ENCODE data around the gene STPG3.

Gene STPG3

DNA sequence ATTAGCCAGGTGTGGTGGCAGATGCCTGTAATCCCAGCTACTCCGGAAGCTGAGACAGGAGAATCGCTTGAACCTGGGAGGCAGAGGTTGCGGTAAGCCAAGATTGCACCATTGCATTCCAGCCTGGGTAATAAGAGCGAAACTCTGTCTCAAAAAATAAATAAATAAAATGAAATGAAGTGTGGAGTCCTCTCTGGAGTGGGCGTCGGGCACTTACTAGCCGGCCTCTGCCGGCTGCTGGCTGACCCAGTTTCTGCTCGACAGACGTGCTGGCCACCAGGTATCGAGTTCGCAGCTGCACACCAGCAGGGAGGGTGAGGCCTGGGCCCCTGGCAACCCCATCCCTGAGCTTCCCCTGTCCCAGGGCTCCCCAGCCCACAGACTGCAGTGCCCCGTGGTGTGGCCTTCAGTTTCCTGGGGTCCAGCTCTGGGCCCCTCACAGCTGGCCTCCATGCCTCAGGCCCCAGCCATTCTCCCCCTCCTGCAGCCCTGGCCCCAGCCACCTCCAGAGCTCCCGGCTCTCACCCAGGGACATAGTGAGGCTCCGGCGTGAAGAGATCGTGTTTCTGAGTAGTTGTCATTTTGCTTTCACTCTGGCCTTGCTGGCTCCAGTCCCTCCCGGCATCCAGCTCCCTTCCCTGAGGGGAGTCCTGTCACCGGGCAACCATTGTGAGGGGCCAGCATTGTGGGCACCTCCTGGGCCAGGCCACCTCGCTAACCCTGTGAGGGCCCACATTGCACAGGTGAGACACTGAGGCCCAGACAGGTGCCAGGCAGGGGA lies 3.8 kb upstream of the STPG3 start:
- DNase-seq (ENCODE audit: low read depth), result no peak
- TF ChIP-seq, protein P1, sequence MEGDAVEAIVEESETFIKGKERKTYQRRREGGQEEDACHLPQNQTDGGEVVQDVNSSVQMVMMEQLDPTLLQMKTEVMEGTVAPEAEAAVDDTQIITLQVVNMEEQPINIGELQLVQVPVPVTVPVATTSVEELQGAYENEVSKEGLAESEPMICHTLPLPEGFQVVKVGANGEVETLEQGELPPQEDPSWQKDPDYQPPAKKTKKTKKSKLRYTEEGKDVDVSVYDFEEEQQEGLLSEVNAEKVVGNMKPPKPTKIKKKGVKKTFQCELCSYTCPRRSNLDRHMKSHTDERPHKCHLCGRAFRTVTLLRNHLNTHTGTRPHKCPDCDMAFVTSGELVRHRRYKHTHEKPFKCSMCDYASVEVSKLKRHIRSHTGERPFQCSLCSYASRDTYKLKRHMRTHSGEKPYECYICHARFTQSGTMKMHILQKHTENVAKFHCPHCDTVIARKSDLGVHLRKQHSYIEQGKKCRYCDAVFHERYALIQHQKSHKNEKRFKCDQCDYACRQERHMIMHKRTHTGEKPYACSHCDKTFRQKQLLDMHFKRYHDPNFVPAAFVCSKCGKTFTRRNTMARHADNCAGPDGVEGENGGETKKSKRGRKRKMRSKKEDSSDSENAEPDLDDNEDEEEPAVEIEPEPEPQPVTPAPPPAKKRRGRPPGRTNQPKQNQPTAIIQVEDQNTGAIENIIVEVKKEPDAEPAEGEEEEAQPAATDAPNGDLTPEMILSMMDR (conservative IDR thresholded peaks at IDR 0.05; ENCODE audit: low read depth, low read length), result no peak
- no peak overlapping the region for H3K4me3 ChIP-seq (ENCODE audit: low read length)

DNA sequence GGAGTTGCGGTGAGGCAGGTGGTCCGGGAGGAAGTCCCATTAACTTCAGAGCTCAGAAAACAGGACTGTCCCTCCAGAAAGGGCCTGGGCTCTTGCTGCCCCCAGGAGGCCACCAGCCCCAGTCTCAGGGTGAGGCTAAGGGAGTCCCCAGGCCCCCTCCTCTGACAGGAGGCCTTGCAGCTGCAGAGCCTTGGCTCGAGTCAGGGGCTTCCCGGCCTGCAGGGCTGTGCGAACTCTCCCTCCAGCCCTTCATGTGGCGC lies 3.2 kb upstream of the STPG3 start:
- DNase-seq (ENCODE audit: low read depth), result no peak
- TF ChIP-seq, protein P1 (conservative IDR thresholded peaks at IDR 0.05; ENCODE audit: low read depth, low read length), result no peak
- no peak overlapping the region for H3K4me3 ChIP-seq (ENCODE audit: low read length)

DNA sequence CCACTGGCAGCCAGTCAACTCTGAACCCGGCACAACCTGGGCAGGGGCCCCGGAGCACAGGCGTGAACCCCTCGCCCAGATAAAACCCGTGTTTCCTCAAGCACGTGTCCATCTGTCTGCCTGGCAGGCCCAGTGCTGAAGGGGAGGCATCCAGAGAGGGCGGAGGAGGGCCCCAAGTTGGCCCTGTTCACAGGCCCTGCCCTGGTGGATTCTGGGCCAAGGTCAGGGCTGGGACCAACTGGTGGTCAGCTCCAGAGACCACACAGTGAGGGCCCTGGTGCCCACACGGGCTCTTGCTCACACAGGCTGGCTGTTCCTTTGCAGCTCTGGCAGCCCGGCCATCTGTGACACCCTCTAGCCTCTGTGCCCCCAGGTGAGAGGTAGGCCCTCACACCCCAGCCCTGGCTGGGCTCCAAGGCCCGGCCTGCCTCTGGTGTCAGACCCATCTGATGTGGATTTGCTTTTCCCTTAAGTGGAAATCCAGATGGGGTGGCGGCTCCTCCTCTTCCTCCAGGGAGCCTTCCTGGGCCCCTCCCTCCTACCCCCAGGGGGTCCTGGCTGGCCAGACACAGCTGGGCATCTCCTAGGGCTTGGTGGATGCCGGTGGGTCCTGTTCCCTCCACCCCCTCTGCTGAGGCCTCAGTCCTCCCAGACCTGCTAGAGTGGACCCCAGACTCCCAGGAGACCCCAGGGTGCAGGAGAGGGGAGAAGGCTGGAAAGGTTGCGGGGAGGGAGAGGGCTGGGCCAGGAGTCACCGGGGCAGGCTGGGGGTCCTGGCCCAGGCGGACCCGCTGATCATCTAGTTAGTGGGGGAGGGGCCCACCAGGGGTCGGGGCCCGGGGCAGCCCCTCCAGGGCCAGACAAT lies 525 bp upstream of the STPG3 start:
- DNase-seq (ENCODE audit: low read depth), result no peak
- TF ChIP-seq, protein P1 (conservative IDR thresholded peaks at IDR 0.05; ENCODE audit: low read depth, low read length), result no peak
- H3K4me3 ChIP-seq (ENCODE audit: low read length), result no peak overlapping the region

DNA sequence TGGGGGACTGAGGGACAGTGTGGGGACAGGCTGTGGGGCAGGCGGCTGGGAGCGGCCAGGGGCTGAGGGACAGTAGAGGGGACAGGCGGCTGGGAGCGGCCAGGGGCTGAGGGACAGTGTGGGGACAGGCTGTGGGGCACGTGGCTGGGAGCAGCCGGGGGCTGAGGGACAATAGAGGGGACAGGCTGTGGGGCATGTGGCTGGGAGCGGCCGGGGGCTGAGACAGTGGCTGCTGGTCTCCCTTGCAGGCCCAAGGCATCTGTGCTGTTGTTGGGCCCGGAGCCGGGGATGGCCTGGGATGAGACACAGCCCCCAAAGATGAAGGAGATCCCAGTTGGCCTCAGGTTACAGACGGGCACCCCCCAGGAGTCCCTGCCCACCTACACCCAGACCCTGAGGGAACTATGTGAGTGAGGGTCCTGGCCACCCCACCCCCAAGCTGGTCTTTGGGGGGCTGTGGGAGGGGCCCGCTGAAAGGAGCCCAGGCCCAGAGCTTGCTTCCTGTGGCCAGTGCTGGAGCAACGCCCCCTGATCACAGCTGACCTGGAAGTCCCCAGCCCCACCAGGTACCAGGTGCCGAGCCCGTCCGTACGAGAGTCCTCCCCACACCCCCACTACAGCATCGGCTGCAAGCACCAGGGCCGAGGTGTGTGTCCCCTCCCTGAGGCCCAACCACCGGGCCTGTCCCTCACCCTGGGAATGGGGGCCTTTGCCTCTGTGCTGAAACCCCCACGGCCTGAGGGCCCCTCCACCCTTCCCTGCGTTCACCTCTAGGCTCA lies 593 bp downstream of the STPG3 start:
- DNase-seq (ENCODE audit: low read depth), result no peak
- TF ChIP-seq, protein P1 (conservative IDR thresholded peaks at IDR 0.05; ENCODE audit: low read depth, low read length), result no peak
- H3K4me3 ChIP-seq (ENCODE audit: low read length), result no peak overlapping the region

DNA sequence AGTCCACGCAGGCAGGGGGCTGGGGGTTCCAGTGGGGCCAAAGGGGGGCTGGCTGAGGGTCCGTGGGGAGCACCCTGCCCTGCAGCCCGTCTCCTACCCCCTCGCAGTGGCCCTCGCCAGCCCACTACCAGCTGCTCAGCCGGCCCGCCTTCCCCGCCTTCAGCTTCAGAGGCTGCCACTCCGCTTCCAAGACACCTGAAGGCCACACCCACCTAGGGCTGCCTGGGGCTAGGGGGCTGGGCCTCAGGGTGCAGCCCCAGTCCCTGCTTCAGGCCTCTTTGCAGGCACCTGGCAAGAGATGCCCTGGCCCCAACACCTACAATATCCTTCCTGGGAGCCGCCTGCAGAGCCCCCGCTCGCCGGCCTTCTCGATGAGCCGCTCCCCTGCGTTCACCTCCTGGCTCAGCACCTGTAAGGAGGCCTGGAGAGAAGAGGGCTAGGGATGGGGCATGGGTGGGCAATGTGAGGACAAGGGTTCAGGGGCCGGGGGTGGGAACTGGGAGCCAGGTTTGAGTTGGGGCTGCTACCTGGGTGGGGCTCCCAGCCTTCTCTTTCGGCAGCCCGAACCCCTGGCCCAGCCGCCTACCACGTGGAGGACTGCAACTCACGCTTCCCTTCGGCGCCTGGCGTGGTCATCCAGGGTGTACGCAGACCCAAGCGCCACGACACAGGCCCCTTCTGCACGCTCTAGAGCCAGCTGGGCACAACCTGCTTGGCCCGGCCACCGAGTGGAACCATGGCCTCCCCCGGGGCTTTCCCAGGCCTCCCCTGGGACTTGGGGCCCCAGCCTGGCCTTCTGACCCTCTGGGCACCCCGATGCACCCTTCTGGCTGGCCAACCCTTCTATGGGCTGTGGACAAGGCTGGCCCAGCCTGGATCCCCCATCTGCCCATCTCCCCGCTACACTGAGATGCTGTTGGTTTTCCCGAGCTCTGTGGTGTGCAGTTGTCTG lies 1.7 kb downstream of the STPG3 start:
- DNase-seq (ENCODE audit: low read depth), result no peak
- TF ChIP-seq, protein P1 (conservative IDR thresholded peaks at IDR 0.05; ENCODE audit: low read depth, low read length), result no peak
- no peak overlapping the region for H3K4me3 ChIP-seq (ENCODE audit: low read length)
